Hindlimb muscle (tissue), 1 donor: ENCODE data around the gene MSMP. TPM values are rescaled to one million over a fixed set of nuclear protein-coding genes. Genes with fewer than 3 reads are reported as not detected.

Experiments used
- DNase-seq: peaks from one replicate; pipeline ENCODE4 v3.0.0-alpha.2; 2013
- polyA plus RNA-seq: library from polyadenylated mRNA; unstranded; fragments of 120-200 nt; gene quantifications from one replicate; pipeline ENCODE4 v1.2.1, GENCODE V29; 2013; ENCODE audit not compliant: insufficient read length

Gene MSMP, protein sequence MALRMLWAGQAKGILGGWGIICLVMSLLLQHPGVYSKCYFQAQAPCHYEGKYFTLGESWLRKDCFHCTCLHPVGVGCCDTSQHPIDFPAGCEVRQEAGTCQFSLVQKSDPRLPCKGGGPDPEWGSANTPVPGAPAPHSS
- polyA plus RNA-seq = not detected

- DNase-seq = no peak
Observed at GRCh38 chr9:35754264-35754663, at the start of gene MSMP. Gene MSMP (minus strand): TSS chr9:35754276. CDS start chr9:35754129, 147 bp downstream.

GRCh38 chr9:35801328-35802128 lies 47.5 kb upstream of the MSMP start:
- DNase-seq = no peak

DNA sequence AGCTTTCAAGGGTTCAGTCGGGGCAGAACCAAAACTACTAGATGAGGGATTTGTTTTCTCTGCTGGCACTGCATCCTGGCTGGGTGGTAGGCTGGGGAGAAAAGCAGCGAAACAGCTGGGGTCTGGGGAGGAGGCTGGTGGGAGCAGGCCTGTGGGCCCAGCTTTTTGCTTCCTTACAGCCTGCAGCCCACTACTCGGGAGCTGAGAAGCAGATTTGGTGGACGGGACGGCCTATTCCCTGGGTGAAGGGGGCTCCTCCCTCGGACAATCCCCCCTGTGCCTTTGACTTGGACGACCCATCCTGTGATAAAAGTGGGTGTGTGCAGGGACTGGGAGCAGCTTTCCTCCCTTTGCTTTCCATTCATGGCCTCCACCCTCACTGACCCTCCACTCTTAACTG lies 46.5 kb upstream of the MSMP start:
- no peak for DNase-seq

- DNase-seq = no peak
Observed at GRCh38 chr9:35798658-35799374, 44.7 kb upstream of the MSMP start.

- no peak for DNase-seq
Observed at GRCh38 chr9:35797311-35798109, 43.4 kb upstream of the MSMP start.

GRCh38 chr9:35795695-35796094 lies 41.6 kb upstream of the MSMP start:
- no peak for DNase-seq

- DNase-seq = no peak
Observed at GRCh38 chr9:35793461-35793860, 39.4 kb upstream of the MSMP start.

DNA sequence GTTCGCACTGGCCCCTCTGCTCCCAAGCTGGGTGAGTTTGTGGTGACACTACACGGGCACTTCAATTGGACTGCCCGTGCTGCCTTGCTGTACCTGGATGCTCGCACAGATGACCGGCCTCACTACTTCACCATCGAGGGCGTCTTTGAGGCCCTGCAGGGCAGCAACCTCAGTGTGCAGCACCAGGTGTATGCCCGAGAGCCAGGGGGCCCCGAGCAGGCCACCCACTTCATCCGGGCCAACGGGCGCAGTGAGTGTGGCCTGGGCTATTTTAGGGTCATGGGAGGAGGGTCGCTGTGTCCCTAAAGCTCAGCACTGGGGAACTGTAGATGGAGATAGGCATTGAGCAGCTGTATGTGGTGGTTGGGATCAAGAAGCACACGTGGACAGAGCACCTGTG lies 38.8 kb upstream of the MSMP start:
- DNase-seq = no peak

- DNase-seq = no peak
Observed at GRCh38 chr9:35792024-35792813, 38.1 kb upstream of the MSMP start.

GRCh38 chr9:35791297-35791921 lies 37.3 kb upstream of the MSMP start, which contains the start of gene NPR2:
Gene NPR2 (plus strand): TSS chr9:35791591. CDS start chr9:35792409, 818 bp downstream.
- peak; percentile 49 for DNase-seq

DNA sequence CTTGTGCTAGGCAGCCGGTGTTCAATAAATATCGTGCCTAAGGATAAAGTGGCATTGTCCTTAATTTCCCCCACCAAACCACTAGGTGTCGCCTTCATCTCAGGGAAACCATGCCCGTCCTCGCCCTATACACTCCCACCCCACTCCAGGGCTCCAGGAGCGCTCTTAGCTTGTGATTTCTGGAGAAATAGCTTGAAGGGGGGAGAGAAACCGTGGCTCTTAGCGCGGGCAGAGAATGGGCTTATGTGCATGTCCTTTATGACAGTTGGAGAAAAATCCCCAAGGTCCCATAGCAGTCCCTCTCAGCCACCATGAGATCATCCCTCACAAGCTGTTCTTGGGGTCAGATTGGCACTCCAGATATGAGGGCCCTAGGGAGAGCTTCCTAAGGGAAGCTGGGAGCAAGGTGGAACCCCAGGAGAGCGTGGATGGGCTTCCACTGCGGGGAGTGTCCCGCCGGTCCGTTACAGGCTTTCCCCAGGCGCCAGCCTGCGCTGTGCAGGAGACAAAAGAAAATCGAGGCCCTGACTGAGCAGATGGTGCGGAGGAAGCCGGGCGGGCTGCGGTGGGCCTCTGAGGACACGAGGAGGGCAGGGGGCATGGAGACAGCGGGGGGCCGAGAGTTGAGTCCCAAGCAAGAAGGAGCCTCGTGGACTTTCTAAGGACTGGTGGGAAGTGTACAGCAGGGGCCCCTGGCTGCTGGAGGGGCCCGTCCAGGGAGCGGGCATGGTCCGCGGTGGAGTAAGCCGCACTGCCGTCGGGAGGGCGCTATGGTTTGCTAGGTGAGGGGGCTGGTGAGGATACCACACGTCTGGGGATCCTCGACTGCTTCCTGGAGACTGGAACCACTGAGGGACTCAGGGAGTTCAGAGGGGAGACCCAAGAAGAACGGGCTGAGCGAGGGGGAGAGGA lies 36.6 kb upstream of the MSMP start:
- peak; percentile 87 for DNase-seq

DNA sequence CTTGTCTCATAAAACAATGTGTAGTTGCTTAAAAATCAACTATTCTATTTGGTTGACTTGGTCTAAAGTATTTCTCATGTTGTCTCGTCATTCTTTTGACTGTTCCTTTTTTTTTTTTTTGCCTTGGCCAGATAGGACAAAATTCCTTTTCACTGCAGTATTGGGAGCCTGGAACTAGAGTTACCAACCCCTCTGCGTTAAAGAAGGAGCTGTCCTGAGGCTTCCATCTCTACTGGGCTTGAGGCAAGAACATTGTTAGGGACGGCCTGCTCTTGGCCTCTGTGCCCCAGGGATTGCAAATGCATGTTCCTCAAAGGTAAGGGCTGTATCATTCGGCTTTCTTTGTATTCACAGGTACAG lies 35.9 kb upstream of the MSMP start:
- no peak for DNase-seq

DNA sequence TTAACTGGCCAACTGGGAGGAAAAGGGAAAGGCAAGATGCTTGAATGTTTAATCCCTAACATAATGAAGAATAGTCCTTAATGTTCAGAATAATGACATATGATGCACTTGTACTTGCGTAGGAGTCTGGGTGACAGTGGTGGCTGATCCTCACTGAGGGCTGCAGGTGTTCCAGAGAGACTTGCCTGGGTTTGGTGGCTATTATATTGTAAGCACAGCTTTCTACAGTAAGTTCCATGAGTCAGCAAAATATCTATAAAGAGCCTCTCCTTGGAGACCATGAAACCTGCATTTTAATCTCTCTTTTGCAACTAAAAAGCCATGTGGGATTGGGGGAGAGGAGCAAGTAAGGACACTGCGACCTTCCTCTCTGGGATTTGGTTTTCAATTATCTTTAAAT lies 35.5 kb upstream of the MSMP start:
- DNase-seq = no peak

GRCh38 chr9:35783418-35783817 lies 29.3 kb upstream of the MSMP start:
- no peak for DNase-seq

DNA sequence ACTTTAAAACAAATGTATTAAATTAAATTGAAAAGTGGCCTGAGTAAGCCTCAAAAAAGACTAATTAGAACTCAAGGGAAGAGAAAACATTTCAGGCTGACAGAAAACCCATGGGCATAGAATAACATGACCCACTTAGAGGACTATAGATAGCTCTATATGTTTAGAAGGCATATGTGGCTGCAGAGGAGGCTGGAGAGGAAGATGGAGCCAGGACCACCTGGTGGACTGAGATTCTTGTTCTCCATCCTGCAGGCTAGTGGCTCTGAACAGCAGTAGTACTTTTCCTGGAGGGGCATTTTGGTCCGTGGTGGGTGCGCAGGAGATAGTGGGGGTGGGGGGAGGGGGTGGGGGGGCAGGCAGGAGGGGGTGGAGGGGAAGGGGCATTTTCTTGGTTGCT lies 27.0 kb upstream of the MSMP start:
- DNase-seq = no peak

- no peak for DNase-seq
Observed at GRCh38 chr9:35778496-35778895, 24.4 kb upstream of the MSMP start.

GRCh38 chr9:35776018-35776417 lies 21.9 kb upstream of the MSMP start:
- DNase-seq = no peak

DNA sequence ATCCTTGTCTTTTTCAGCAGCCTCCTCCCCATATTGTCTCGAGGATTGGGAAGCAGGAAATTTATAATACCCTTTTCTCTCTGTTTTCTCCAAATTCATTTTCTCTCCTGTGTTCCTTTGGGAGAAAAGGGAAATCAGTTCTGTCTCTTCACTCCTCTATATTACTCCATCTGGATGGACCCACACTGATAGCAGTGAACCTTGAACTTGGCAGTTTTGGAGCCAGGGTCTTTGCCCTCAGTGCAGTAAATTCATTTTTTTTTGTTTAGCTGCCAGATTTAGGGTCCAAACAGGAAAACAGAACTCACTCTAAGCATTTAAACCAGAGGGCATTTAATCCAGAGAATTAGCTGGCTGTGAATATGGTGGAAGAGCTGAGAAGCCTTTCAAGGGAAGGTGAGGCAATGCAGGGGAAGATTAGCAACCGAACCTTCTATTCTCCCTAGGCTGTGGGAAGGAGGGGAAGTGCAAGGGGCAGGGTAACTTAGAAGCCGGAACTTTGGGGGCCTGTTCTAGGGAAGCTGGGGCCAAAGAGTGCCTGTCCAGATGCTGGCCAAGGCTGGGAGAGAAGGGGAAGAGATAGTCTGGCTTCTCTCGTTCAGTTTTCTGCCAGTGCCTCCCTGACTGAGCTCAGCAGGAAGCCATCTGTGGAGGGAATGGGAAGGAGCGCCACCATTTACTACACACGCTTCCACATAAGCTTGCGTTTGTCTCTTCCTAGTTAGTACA lies 21.0 kb upstream of the MSMP start:
- no peak for DNase-seq

DNA sequence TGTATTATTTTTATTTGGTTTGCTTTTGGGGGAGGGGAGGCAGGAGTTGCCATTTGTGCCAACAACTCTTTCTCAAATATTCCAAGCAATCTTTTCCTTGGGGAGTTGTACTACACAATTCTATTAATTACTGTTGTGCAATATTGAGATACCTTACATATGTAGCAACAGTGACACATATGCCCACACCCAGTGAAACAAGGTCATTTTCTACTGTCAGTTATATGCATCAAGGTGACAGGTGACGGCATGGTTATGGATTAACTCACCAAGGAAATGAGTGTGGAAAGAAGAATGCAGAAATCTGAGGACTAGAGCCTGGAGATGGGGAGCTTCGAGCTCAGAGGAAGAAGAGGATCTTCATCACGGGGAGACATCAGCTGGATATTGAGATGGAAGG lies 17.9 kb upstream of the MSMP start:
- no peak for DNase-seq

GRCh38 chr9:35771534-35771933 lies 17.5 kb upstream of the MSMP start:
- DNase-seq = no peak
